ENCODE measurements around the gene RAB3IL1.

RAB3IL1 gene

DNA sequence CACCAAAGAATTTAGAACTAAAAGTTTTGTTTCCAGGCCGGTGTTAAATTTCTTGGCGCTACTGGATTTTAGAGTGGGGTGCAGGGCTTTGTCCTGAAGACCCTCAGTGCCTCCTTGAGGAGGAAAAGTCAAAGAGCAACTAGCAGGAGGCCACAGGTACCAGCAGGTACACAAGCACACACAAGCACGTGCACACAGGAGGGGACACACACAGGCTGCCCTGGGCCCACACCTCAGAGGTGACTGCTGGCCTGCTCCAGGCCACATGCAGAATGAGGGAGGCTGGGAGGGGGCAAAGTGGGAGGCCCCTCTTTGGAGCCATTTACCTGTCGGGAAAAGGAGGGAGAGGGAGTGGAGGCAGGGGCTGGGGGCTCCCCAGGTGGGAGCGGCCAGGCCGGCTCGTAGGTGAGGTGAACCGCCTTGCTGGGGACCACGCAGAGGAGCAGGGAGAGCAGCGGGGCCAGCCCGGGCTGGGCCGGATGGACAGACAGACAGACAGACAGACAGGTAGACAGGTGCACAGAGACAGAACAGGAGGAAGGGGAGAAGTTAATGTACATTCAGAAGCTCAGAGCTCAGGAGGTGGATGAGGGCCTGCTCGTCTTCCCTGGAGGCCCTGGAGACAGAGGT lies 12.2 kb downstream of the RAB3IL1 start:
- Histone ChIP-seq H3K4me2 (ENCODE audit: insufficient read depth, low read length) (no peak overlapping the region), H3K27ac (ENCODE audit: low read length) (no peak overlapping the region), H3K9ac (ENCODE audit: low read depth, low read length) (no peak overlapping the region), H3K27me3 (ENCODE audit: insufficient read depth, low read length, poor library complexity) (no peaks in the 10 kb centered on the region), H3K36me3 (ENCODE audit: insufficient read depth, low read length) (no peaks in the 10 kb centered on the region), H4K20me1 (ENCODE audit: insufficient read depth, low read length) (0 out of 2 replicates have a peak, but pooled peaks cover 2% of the 10 kb centered on the region), H3K9me3 (ENCODE audit: insufficient read depth, low read length, severe bottlenecking) (no peaks in the 10 kb centered on the region), H3K4me1 (ENCODE audit: insufficient read depth, low read length) (no peaks in the 10 kb centered on the region), H3K79me2 (ENCODE audit: insufficient read depth, low read length) (no peaks in the 10 kb centered on the region), H2AFZ (ENCODE audit: low read depth, low read length) (no peak overlapping the region), H3K4me3 (ENCODE audit: low read depth in 1 of 2, low read length in 2 of 2) (no peak overlapping the region)
- no peak for DNase-seq
- ATAC-seq (ENCODE audit: insufficient read depth, low read depth): no peak
- no peak for TF ChIP-seq EZH2 (IDR thresholded peaks at IDR 0.05; ENCODE audit: borderline replicate concordance, low read depth, low read length, severe bottlenecking)
- TF ChIP-seq, protein P1, sequence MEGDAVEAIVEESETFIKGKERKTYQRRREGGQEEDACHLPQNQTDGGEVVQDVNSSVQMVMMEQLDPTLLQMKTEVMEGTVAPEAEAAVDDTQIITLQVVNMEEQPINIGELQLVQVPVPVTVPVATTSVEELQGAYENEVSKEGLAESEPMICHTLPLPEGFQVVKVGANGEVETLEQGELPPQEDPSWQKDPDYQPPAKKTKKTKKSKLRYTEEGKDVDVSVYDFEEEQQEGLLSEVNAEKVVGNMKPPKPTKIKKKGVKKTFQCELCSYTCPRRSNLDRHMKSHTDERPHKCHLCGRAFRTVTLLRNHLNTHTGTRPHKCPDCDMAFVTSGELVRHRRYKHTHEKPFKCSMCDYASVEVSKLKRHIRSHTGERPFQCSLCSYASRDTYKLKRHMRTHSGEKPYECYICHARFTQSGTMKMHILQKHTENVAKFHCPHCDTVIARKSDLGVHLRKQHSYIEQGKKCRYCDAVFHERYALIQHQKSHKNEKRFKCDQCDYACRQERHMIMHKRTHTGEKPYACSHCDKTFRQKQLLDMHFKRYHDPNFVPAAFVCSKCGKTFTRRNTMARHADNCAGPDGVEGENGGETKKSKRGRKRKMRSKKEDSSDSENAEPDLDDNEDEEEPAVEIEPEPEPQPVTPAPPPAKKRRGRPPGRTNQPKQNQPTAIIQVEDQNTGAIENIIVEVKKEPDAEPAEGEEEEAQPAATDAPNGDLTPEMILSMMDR (IDR thresholded peaks at IDR 0.05; ENCODE audit: borderline replicate concordance, extremely low read depth, low read length, poor library complexity, severe bottlenecking): no peak

DNA sequence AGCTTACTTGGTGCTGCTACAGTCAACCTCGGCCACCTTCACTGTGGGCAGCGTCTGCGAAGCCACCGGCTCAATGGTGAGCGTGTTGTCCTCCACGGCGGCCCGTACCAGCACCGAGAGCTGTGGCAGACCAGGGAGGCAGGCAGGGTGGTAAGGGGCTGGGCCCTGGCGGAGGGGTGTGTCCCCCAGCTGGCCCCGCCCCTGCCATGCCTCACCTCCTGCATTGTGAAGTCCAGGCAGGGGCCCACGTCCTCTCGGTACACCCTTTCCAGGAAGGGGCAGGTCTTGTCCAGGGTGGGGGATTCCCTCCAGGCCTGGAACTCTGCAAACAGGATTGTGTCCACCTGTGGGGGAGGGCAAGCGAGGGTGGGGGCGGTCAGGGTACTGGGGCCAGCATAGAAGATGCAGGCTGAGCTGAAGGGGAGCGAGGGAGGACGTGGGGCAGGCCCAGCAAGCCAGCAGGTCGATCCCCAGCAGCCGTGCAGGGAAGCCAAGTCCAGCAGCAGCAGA lies 12.8 kb downstream of the RAB3IL1 start:
- no peak overlapping the region for H3K9ac ChIP-seq (ENCODE audit: low read depth, low read length)
- H4K20me1 ChIP-seq (ENCODE audit: insufficient read depth, low read length): 0 out of 2 replicates have a peak, but pooled peaks cover 2% of the 10 kb centered on the region
- no peaks in the 10 kb centered on the region for H3K79me2 ChIP-seq (ENCODE audit: insufficient read depth, low read length)
- H3K9me3 ChIP-seq (ENCODE audit: insufficient read depth, low read length, severe bottlenecking): no peaks in the 10 kb centered on the region
- TF ChIP-seq EZH2 (IDR thresholded peaks at IDR 0.05; ENCODE audit: borderline replicate concordance, low read depth, low read length, severe bottlenecking): no peak
- TF ChIP-seq, protein P1 (IDR thresholded peaks at IDR 0.05; ENCODE audit: borderline replicate concordance, extremely low read depth, low read length, poor library complexity, severe bottlenecking): no peak
- H3K36me3 ChIP-seq (ENCODE audit: insufficient read depth, low read length): no peaks in the 10 kb centered on the region
- H3K4me3 ChIP-seq (ENCODE audit: low read depth in 1 of 2, low read length in 2 of 2): no peak overlapping the region
- no peak overlapping the region for H3K4me2 ChIP-seq (ENCODE audit: insufficient read depth, low read length)
- no peak overlapping the region for H2AFZ ChIP-seq (ENCODE audit: low read depth, low read length)
- no peaks in the 10 kb centered on the region for H3K27me3 ChIP-seq (ENCODE audit: insufficient read depth, low read length, poor library complexity)
- no peak for DNase-seq
- ATAC-seq (ENCODE audit: insufficient read depth, low read depth): no peak
- no peaks in the 10 kb centered on the region for H3K4me1 ChIP-seq (ENCODE audit: insufficient read depth, low read length)
- H3K27ac ChIP-seq (ENCODE audit: low read length): no peak overlapping the region

DNA sequence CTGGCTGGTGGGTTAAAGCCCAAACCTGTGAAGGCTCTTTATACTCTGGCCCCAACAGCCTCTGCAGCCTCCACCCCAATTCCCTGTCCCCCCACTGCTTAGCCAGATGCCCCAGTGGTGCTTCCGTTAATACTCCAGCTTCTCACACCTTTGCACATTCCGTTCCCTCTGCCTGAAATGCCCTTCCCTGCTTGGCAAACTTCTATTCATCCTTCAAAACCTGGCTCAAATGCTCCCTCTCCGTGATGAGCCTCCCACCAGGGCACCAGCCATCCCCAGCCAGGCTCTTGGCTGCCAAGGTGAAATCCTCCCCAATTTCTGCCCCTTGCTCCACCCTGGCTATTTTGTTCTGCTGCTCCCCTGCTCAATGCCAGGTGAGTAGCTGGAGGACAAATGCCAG lies 13.5 kb downstream of the RAB3IL1 start:
- no peak for DNase-seq
- no peak for TF ChIP-seq EZH2 (IDR thresholded peaks at IDR 0.05; ENCODE audit: borderline replicate concordance, low read depth, low read length, severe bottlenecking)
- TF ChIP-seq, protein P1 (IDR thresholded peaks at IDR 0.05; ENCODE audit: borderline replicate concordance, extremely low read depth, low read length, poor library complexity, severe bottlenecking): no peak
- 0 out of 2 replicates have a peak, but pooled peaks cover 2% of the 10 kb centered on the region for H4K20me1 ChIP-seq (ENCODE audit: insufficient read depth, low read length)
- H3K27ac ChIP-seq (ENCODE audit: low read length): no peak overlapping the region
- H3K36me3 ChIP-seq (ENCODE audit: insufficient read depth, low read length): no peaks in the 10 kb centered on the region
- H3K9me3 ChIP-seq (ENCODE audit: insufficient read depth, low read length, severe bottlenecking): no peaks in the 10 kb centered on the region
- H3K4me1 ChIP-seq (ENCODE audit: insufficient read depth, low read length): peaks cover 5% of the 10 kb centered on the region; the same call in 1 of the 2 replicates
- H3K27me3 ChIP-seq (ENCODE audit: insufficient read depth, low read length, poor library complexity): no peaks in the 10 kb centered on the region
- no peak overlapping the region for H2AFZ ChIP-seq (ENCODE audit: low read depth, low read length)
- H3K4me2 ChIP-seq (ENCODE audit: insufficient read depth, low read length): no peak overlapping the region
- H3K4me3 ChIP-seq (ENCODE audit: low read depth in 1 of 2, low read length in 2 of 2): no peak overlapping the region
- no peaks in the 10 kb centered on the region for H3K79me2 ChIP-seq (ENCODE audit: insufficient read depth, low read length)
- ATAC-seq (ENCODE audit: insufficient read depth, low read depth): no peak
- no peak overlapping the region for H3K9ac ChIP-seq (ENCODE audit: low read depth, low read length)
